Measurements from ENCODE around the gene CAVIN2. TPM values are rescaled to one million over a fixed set of nuclear protein-coding genes. Genes with fewer than 3 reads are reported as not detected.
"Not testable (repeated sequence)": the region's sequence is repeated elsewhere in the genome, so short reads cannot be mapped to it uniquely, and the experiment has no call there.

Gene CAVIN2
- total RNA-seq, 2 experiments from 2014 or later = 0.10 TPM; not detected in 1

DNA sequence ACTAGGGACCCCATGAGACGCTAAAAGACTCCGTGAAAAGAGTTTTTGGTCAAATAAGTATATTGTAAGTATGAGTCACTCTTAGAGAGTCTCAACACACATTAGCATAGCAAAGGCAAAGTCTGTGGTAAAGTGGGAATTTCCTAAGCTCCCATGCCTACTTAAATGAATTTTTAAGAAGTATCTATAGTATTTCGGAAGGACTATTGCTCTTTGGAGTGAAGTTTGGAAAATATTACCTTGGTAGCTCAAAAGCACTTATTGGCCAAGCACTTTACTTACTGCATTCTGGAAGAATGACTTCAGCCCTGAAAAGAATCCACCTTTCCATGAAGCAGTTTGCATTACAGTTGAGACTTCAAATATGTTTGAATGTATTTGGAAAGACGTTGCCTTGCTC lies 57.1 kb downstream of the CAVIN2 start:
- H3K4me1 ChIP-seq (ENCODE audit: insufficient read depth, low read length, poor library complexity, severe bottlenecking) = no peaks in the 10 kb centered on the region
- BruUV-seq (replicated peaks) = no TSS peak
- H2AFZ ChIP-seq (ENCODE audit: low read length) = no peak overlapping the region
- TF ChIP-seq, protein P1, sequence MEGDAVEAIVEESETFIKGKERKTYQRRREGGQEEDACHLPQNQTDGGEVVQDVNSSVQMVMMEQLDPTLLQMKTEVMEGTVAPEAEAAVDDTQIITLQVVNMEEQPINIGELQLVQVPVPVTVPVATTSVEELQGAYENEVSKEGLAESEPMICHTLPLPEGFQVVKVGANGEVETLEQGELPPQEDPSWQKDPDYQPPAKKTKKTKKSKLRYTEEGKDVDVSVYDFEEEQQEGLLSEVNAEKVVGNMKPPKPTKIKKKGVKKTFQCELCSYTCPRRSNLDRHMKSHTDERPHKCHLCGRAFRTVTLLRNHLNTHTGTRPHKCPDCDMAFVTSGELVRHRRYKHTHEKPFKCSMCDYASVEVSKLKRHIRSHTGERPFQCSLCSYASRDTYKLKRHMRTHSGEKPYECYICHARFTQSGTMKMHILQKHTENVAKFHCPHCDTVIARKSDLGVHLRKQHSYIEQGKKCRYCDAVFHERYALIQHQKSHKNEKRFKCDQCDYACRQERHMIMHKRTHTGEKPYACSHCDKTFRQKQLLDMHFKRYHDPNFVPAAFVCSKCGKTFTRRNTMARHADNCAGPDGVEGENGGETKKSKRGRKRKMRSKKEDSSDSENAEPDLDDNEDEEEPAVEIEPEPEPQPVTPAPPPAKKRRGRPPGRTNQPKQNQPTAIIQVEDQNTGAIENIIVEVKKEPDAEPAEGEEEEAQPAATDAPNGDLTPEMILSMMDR (conservative IDR thresholded peaks at IDR 0.05; ENCODE audit: low read length) = no peak
- no peak for TF ChIP-seq EZH2phosphoT487 (IDR thresholded peaks at IDR 0.05; ENCODE audit: borderline replicate concordance, low read depth, low read length)
- no peaks in the 10 kb centered on the region for H4K20me1 ChIP-seq (ENCODE audit: insufficient read depth, low read length)
- no peak for DNase-seq (ENCODE audit: low spot score)
- H3K36me3 ChIP-seq (ENCODE audit: insufficient read depth, low read length) = no peaks in the 10 kb centered on the region
- ChIA-PET POLR2A (interaction anchor here (0.7 kb wide), 1 partner anchor 93 kb away, joined by 3 read pairs; no protein-coding TSS in a partner anchor), CTCF (ENCODE audit: unreplicated experiment) (no interaction called here)
- H3K9me2 ChIP-seq (ENCODE audit: insufficient read depth, low read length) = no peaks in the 10 kb centered on the region
- no peak overlapping the region for H3K4me3 ChIP-seq (ENCODE audit: low read depth, low read length, poor library complexity, severe bottlenecking)
- no peaks in the 10 kb centered on the region for H3K9me3 ChIP-seq (ENCODE audit: low read length)
- intact Hi-C loops (cut with micrococcal nuclease; ENCODE audit: unreplicated experiment) = no loop called here
- H3K4me2 ChIP-seq (ENCODE audit: low read length) = no peak overlapping the region
- H3K27ac ChIP-seq (ENCODE audit: low read depth, low read length, poor library complexity, severe bottlenecking) = no peak overlapping the region
- no peaks in the 10 kb centered on the region for H3K79me2 ChIP-seq (ENCODE audit: insufficient read depth, low read depth, low read length)

DNA sequence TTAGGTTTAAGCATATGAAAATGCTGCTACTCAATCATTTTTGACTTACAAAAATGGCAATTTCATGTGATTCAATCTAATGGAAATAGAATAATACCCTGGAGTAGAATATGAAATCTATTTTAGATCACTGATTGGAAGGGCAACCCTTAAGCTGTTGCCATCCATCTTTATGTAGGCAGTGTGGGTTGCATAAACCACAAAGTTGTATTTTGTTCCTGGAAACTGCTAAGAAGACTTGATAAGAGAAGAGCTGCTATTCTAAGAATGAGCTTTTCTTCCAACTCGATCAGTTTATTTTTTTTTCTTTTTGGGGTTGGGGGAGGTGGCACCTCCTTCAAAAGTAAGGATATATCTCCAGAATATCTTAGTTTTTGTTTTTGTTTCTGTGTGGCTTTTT lies 60.2 kb downstream of the CAVIN2 start:
- BruUV-seq (replicated peaks) = no TSS peak
- no peak for DNase-seq (ENCODE audit: low spot score)
- Histone ChIP-seq H3K4me2 (ENCODE audit: low read length) (no peak overlapping the region), H3K9me3 (ENCODE audit: low read length) (no peaks in the 10 kb centered on the region), H3K4me3 (ENCODE audit: low read depth, low read length, poor library complexity, severe bottlenecking) (no peak overlapping the region), H3K79me2 (ENCODE audit: insufficient read depth, low read depth, low read length) (no peaks in the 10 kb centered on the region), H2AFZ (ENCODE audit: low read length) (no peak overlapping the region), H3K36me3 (ENCODE audit: insufficient read depth, low read length) (no peaks in the 10 kb centered on the region), H3K9me2 (ENCODE audit: insufficient read depth, low read length) (no peaks in the 10 kb centered on the region), H3K4me1 (ENCODE audit: insufficient read depth, low read length, poor library complexity, severe bottlenecking) (no peaks in the 10 kb centered on the region), H4K20me1 (ENCODE audit: insufficient read depth, low read length) (no peaks in the 10 kb centered on the region), H3K27ac (ENCODE audit: low read depth, low read length, poor library complexity, severe bottlenecking) (no peak overlapping the region)
- CTCF ChIA-PET (ENCODE audit: unreplicated experiment) = no interaction called here
- POLR2A ChIA-PET = interaction anchor here (0.7 kb wide), 1 partner anchor 111 kb away, joined by 3 read pairs; no protein-coding TSS in a partner anchor
- intact Hi-C loops (cut with micrococcal nuclease; ENCODE audit: unreplicated experiment) = no loop called here
- TF ChIP-seq, protein P1 (conservative IDR thresholded peaks at IDR 0.05; ENCODE audit: low read length) = no peak
- no peak for TF ChIP-seq EZH2phosphoT487 (IDR thresholded peaks at IDR 0.05; ENCODE audit: borderline replicate concordance, low read depth, low read length)

DNA sequence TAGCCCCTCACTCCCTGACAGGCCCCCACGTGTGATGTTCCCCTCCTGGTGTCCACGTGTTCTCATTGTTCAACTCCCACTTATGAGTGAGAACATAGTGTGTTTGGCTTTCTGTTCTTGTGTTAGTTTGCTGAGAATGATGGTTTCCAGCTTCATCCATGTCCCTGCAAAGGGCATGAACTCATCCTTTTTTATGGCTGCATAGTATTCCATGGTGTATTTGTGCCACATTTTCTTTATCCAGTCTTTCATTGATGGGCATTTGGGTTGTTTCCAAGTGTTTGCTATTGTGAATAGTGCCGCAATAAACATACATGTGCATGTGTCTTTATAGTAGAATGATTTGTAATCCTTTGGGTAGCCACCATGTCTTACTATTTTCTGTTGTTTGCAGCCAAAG lies 61.2 kb downstream of the CAVIN2 start:
- POLR2A ChIA-PET; H3K9me3 ChIP-seq (ENCODE audit: low read length); CTCF ChIA-PET (ENCODE audit: unreplicated experiment); H2AFZ ChIP-seq (ENCODE audit: low read length); H3K36me3 ChIP-seq (ENCODE audit: insufficient read depth, low read length); H3K9me2 ChIP-seq (ENCODE audit: insufficient read depth, low read length); BruUV-seq (replicated peaks); intact Hi-C loops (cut with micrococcal nuclease; ENCODE audit: unreplicated experiment); H3K79me2 ChIP-seq (ENCODE audit: insufficient read depth, low read depth, low read length); H3K4me2 ChIP-seq (ENCODE audit: low read length); DNase-seq (ENCODE audit: low spot score); H3K27ac ChIP-seq (ENCODE audit: low read depth, low read length, poor library complexity, severe bottlenecking); H4K20me1 ChIP-seq (ENCODE audit: insufficient read depth, low read length); H3K4me1 ChIP-seq (ENCODE audit: insufficient read depth, low read length, poor library complexity, severe bottlenecking); H3K4me3 ChIP-seq (ENCODE audit: low read depth, low read length, poor library complexity, severe bottlenecking): not testable (repeated sequence)

Other genes starting within 250 kb of the CAVIN2 start
- 16.7 and 18.9 TPM in 2 replicates for gene NABP1, start 169.0 kb downstream of the CAVIN2 start, total RNA-seq (2014; rRNA removed; shearing (Covaris generic))
- gene NABP1, start 169.0 kb downstream of the CAVIN2 start, total RNA-seq (2022) = 36.0 and 42.5 TPM in 2 replicates

Data from OCI-LY7 (cell line).